ENCODE results near the gene CDC42BPB. TPM values are rescaled to one million over a fixed set of nuclear protein-coding genes. Genes with fewer than 3 reads are reported as not detected.

The CDC42BPB gene
- total RNA-seq, 3 donors from 2014 or later, result 64.0 to 110 (median 98.0) TPM

GRCh38 chr14:102966681-102967505, 90.5 kb downstream of the CDC42BPB start:
- H3K36me3 ChIP-seq, result peaks cover 20% of the 10 kb centered on the region
- no peak overlapping the region for H3K27ac ChIP-seq
- H3K4me3 ChIP-seq, result no peak overlapping the region
- TF ChIP-seq POLR2A (IDR thresholded peaks at IDR 0.05) (no peak), POLR2AphosphoS5 (IDR thresholded peaks at IDR 0.05) (no peak), CTCF (IDR thresholded peaks at IDR 0.05) (no peak)
- no peaks in the 10 kb centered on the region for H3K27me3 ChIP-seq
- H3K9me3 ChIP-seq, result no peaks in the 10 kb centered on the region
- no peaks in the 10 kb centered on the region for H3K4me1 ChIP-seq
- no peak for DNase-seq (ENCODE audit: low spot score in 2 of 2)
- intact Hi-C loops (cut with DNase I; ENCODE audit: low total_unique reads), result loop anchor here (5.0 kb wide), 1 partner anchor 435 kb away; no protein-coding TSS in a partner anchor

- H3K4me1 ChIP-seq, result no peaks in the 10 kb centered on the region
- no peak overlapping the region for H3K27ac ChIP-seq
- H3K27me3 ChIP-seq, result no peaks in the 10 kb centered on the region
- peaks cover 20% of the 10 kb centered on the region for H3K36me3 ChIP-seq
- no peak for TF ChIP-seq POLR2AphosphoS5 (IDR thresholded peaks at IDR 0.05)
- no peak for TF ChIP-seq POLR2A (IDR thresholded peaks at IDR 0.05)
- TF ChIP-seq CTCF (IDR thresholded peaks at IDR 0.05), result no peak
- H3K9me3 ChIP-seq, result no peaks in the 10 kb centered on the region
- DNase-seq (ENCODE audit: low spot score in 2 of 2), result no peak
- intact Hi-C loops (cut with DNase I; ENCODE audit: low total_unique reads), result loop anchor here (5.0 kb wide), 1 partner anchor 434 kb away; no protein-coding TSS in a partner anchor
- H3K4me3 ChIP-seq, result no peak overlapping the region
Observed at GRCh38 chr14:102965971-102966655, 91.2 kb downstream of the CDC42BPB start.

- no peak for TF ChIP-seq POLR2AphosphoS5 (IDR thresholded peaks at IDR 0.05)
- no peak for TF ChIP-seq CTCF (IDR thresholded peaks at IDR 0.05)
- no peak for TF ChIP-seq POLR2A (IDR thresholded peaks at IDR 0.05)
- Histone ChIP-seq H3K27me3 (no peaks in the 10 kb centered on the region), H3K4me3 (no peak overlapping the region), H3K36me3 (peaks cover 20% of the 10 kb centered on the region), H3K9me3 (no peaks in the 10 kb centered on the region), H3K27ac (no peak overlapping the region), H3K4me1 (no peaks in the 10 kb centered on the region)
- intact Hi-C loops (cut with DNase I; ENCODE audit: low total_unique reads), result loop anchor here (5.0 kb wide), 1 partner anchor 433 kb away; no protein-coding TSS in a partner anchor
- no peak for DNase-seq (ENCODE audit: low spot score in 2 of 2)
Observed at GRCh38 chr14:102965282-102965681, 92.1 kb downstream of the CDC42BPB start.

GRCh38 chr14:102964152-102964730, 93.1 kb downstream of the CDC42BPB start:
- no peaks in the 10 kb centered on the region for H3K4me1 ChIP-seq
- no peak for DNase-seq (ENCODE audit: low spot score in 2 of 2)
- TF ChIP-seq POLR2AphosphoS5 (IDR thresholded peaks at IDR 0.05), result no peak
- no peak for TF ChIP-seq POLR2A (IDR thresholded peaks at IDR 0.05)
- no peak for TF ChIP-seq CTCF (IDR thresholded peaks at IDR 0.05)
- no peaks in the 10 kb centered on the region for H3K27me3 ChIP-seq
- H3K36me3 ChIP-seq, result peaks cover 10% of the 10 kb centered on the region
- no peak overlapping the region for H3K4me3 ChIP-seq
- intact Hi-C loops (cut with DNase I; ENCODE audit: low total_unique reads), result no loop called here
- H3K9me3 ChIP-seq, result no peaks in the 10 kb centered on the region
- no peak overlapping the region for H3K27ac ChIP-seq

Data from breast epithelium (tissue), 4 donors.